Measurements from ENCODE around the gene SZT2. TPM values are rescaled to one million over a fixed set of nuclear protein-coding genes. Genes with fewer than 3 reads are reported as not detected.
"Not testable (repeated sequence)": the region's sequence is repeated elsewhere in the genome, so short reads cannot be mapped to it uniquely, and the experiment has no call there.

The SZT2 gene
- total RNA-seq, 2 donors from 2014 or later: 17.5 to 22.8 TPM

GRCh38 chr1:43392702-43393101, 3.0 kb downstream of the SZT2 start:
- H3K9me3 ChIP-seq: no peaks in the 10 kb centered on the region
- no peak overlapping the region for H3K27ac ChIP-seq
- TF ChIP-seq CTCF (IDR thresholded peaks at IDR 0.05): no peak
- peaks cover 5% of the 10 kb centered on the region for H3K36me3 ChIP-seq
- no peak for DNase-seq (ENCODE audit: low spot score)
- peaks cover 0 to 25% of the 10 kb centered on the region in 2 donors for H3K4me1 ChIP-seq
- H3K27me3 ChIP-seq: no peaks in the 10 kb centered on the region
- H3K4me3 ChIP-seq: no peak overlapping the region

- H3K9me3 ChIP-seq: no peaks in the 10 kb centered on the region
- H3K36me3 ChIP-seq: peaks cover 5% of the 10 kb centered on the region
- peaks cover 0 to 7% of the 10 kb centered on the region in 2 donors for H3K4me1 ChIP-seq
- H3K27ac ChIP-seq: no peak overlapping the region
- H3K4me3 ChIP-seq: no peak overlapping the region
- H3K27me3 ChIP-seq: no peaks in the 10 kb centered on the region
- TF ChIP-seq CTCF (IDR thresholded peaks at IDR 0.05): no peak
- no peak for DNase-seq (ENCODE audit: low spot score)
These were observed 5.8 kb downstream of the SZT2 start for GRCh38 chr1:43395523-43395922.

- Histone ChIP-seq H3K27me3 (no peaks in the 10 kb centered on the region), H3K9me3 (no peaks in the 10 kb centered on the region), H3K4me3 (no peak overlapping the region), H3K27ac (no peak overlapping the region), H3K4me1 (peaks cover 0 to 2% of the 10 kb centered on the region in 2 donors), H3K36me3 (peaks cover 5% of the 10 kb centered on the region)
- TF ChIP-seq CTCF (IDR thresholded peaks at IDR 0.05): no peak
- no peak for DNase-seq (ENCODE audit: low spot score)
These were observed 6.4 kb downstream of the SZT2 start for GRCh38 chr1:43396059-43396458.

GRCh38 chr1:43398227-43398626, 8.5 kb downstream of the SZT2 start:
- Histone ChIP-seq H3K9me3 (no peaks in the 10 kb centered on the region), H3K27me3 (no peaks in the 10 kb centered on the region), H3K27ac (no peak overlapping the region), H3K4me3 (no peak overlapping the region), H3K4me1 (peaks cover 0 to 12% of the 10 kb centered on the region in 2 donors), H3K36me3 (peaks cover 8% of the 10 kb centered on the region)
- no peak for TF ChIP-seq CTCF (IDR thresholded peaks at IDR 0.05)
- no peak for DNase-seq (ENCODE audit: low spot score)

- peaks cover 30% of the 10 kb centered on the region for H3K36me3 ChIP-seq
- H3K27ac ChIP-seq; H3K4me3 ChIP-seq; DNase-seq (ENCODE audit: low spot score); H3K9me3 ChIP-seq; H3K27me3 ChIP-seq: not testable (repeated sequence)
- H3K4me1 ChIP-seq: peaks cover 0 to 15% of the 10 kb centered on the region in 2 donors
These were observed 10.7 kb downstream of the SZT2 start for GRCh38 chr1:43400441-43400840.

- no peak for DNase-seq (ENCODE audit: low spot score)
- Histone ChIP-seq H3K27me3 (no peaks in the 10 kb centered on the region), H3K9me3 (no peaks in the 10 kb centered on the region), H3K4me3 (no peak overlapping the region), H3K4me1 (peaks cover 0 to 24% of the 10 kb centered on the region in 2 donors), H3K36me3 (peaks cover 38% of the 10 kb centered on the region), H3K27ac (no peak overlapping the region)
- no peak for TF ChIP-seq CTCF (IDR thresholded peaks at IDR 0.05)
These were observed 12.6 kb downstream of the SZT2 start for GRCh38 chr1:43402089-43402865.
